HepG2 (cell line): ENCODE data around the gene NFKBIL1. TPM values are rescaled to one million over a fixed set of nuclear protein-coding genes. Genes with fewer than 3 reads are reported as not detected.
A peak's percentile ranks its signal among the peaks of the same experiment; 100 is the strongest.

Experiments
- CENPT ChIP-seq: sonication (generic); formaldehyde crosslinking; IDR thresholded peaks from 2 replicates; pipeline ENCODE4 v1.8.0; 2022; ENCODE audit warnings: low read depth, mild to moderate bottlenecking, moderate library complexity, missing genetic modification reagents
- CREB1 ChIP-seq, 2 experiments: fragments of 450-650 bp in 1 of 2; IDR thresholded peaks; 2 replicates each; pipeline ENCODE4 v1.6.1; 2016 to 2017; ENCODE audit warnings: control low read depth in 1 of 2, mild to moderate bottlenecking in 1 of 2, missing compliant biosample characterization in 1 of 2, missing genetic modification characterization in 1 of 2
- FOXK1 ChIP-seq: sonication (generic); formaldehyde crosslinking; IDR thresholded peaks from 2 replicates; pipeline ENCODE4 v1.4.0; 2020; ENCODE audit warnings: low read depth, missing genetic modification reagents, borderline replicate concordance
- HDAC1 ChIP-seq: sonication (generic); formaldehyde crosslinking; IDR thresholded peaks from 2 replicates; pipeline ENCODE4 v1.5.1; 2020; ENCODE audit warnings: mild to moderate bottlenecking, missing genetic modification reagents
- IRX3 ChIP-seq: sonication (generic); formaldehyde crosslinking; IDR thresholded peaks from 2 replicates; pipeline ENCODE4 v1.8.1; 2023; ENCODE audit warnings: mild to moderate bottlenecking, low read depth, missing genetic modification reagents, borderline replicate concordance
- KAT7 ChIP-seq: IDR thresholded peaks from 2 replicates; pipeline ENCODE4 v1.6.1; 2018; ENCODE audit warnings: borderline replicate concordance, missing compliant biosample characterization
- KLF6 ChIP-seq: IDR thresholded peaks from 2 replicates; pipeline ENCODE4 v1.8.0; 2016; ENCODE audit warnings: missing biosample characterization, missing genetic modification reagents
- NFKB2 ChIP-seq: sonication (generic); formaldehyde crosslinking; IDR thresholded peaks from 2 replicates; pipeline ENCODE4 v1.4.0; 2020; ENCODE audit warnings: missing genetic modification reagents, borderline replicate concordance
- NR2F6 ChIP-seq, 2 experiments: IDR thresholded peaks; 2 replicates each; pipeline ENCODE4 v1.6.1; 2016; ENCODE audit warnings: antibody characterized with exemption in 1 of 2, mild to moderate bottlenecking in 1 of 2
- PTBP1 ChIP-seq: fragments of 200-400 bp; formaldehyde crosslinking; IDR thresholded peaks from 2 replicates; pipeline ENCODE4 v1.6.1; 2018; ENCODE audit warnings: low read length, low read depth; ENCODE audit not compliant: poor library complexity, severe bottlenecking
- SIN3B ChIP-seq: fragments of 150-350 bp; IDR thresholded peaks from 2 replicates; pipeline ENCODE4 v1.6.1; 2014; ENCODE audit warnings: low read length
- SP4 ChIP-seq: sonication (generic); formaldehyde crosslinking; IDR thresholded peaks from 2 replicates; pipeline ENCODE4 v1.8.1; 2023; ENCODE audit warnings: mild to moderate bottlenecking, missing genetic modification reagents
- SP5 ChIP-seq: IDR thresholded peaks from 2 replicates; pipeline ENCODE4 v1.6.1; 2016; ENCODE audit warnings: low read depth, borderline replicate concordance
- STAT5B ChIP-seq: sonication (generic); formaldehyde crosslinking; IDR thresholded peaks from 2 replicates; pipeline ENCODE4 v1.4.0; 2020; ENCODE audit warnings: missing genetic modification reagents
- TAF1 ChIP-seq: sonication (generic); formaldehyde crosslinking; IDR thresholded peaks from 2 replicates; pipeline ENCODE4 v1.4.0; 2020; ENCODE audit warnings: missing genetic modification reagents
- YEATS2 ChIP-seq: sonication (generic); formaldehyde crosslinking; IDR thresholded peaks from 2 replicates; pipeline ENCODE4 v1.4.0; 2020; ENCODE audit warnings: missing genetic modification reagents, borderline replicate concordance
- ZEB1 ChIP-seq: IDR thresholded peaks from 2 replicates; pipeline ENCODE4 v1.6.1; 2012; ENCODE audit warnings: mild to moderate bottlenecking, low read depth, inconsistent platforms; ENCODE audit not compliant: insufficient replicate concordance
- ZFYVE20 ChIP-seq: sonication (generic); formaldehyde crosslinking; IDR thresholded peaks from 2 replicates; pipeline ENCODE4 v1.8.0; 2023; ENCODE audit warnings: low read depth, mild to moderate bottlenecking, moderate library complexity, missing genetic modification reagents, borderline replicate concordance
- ZNF230 ChIP-seq: sonication (generic); formaldehyde crosslinking; IDR thresholded peaks from 2 replicates; pipeline ENCODE4 v1.4.0; 2020; ENCODE audit warnings: mild to moderate bottlenecking, missing genetic modification reagents
- ZNF317 ChIP-seq: sonication (generic); formaldehyde crosslinking; IDR thresholded peaks from 2 replicates; pipeline ENCODE4 v1.5.0; 2020; ENCODE audit warnings: mild to moderate bottlenecking, missing genetic modification reagents
- ZNF720 ChIP-seq: sonication (generic); formaldehyde crosslinking; IDR thresholded peaks from 2 replicates; pipeline ENCODE4 v1.4.0; 2020; ENCODE audit warnings: missing genetic modification reagents
- ZSCAN9 ChIP-seq: IDR thresholded peaks from 2 replicates; pipeline ENCODE4 v1.6.1; 2016; ENCODE audit warnings: borderline replicate concordance
- polyA plus RNA-seq, 8 experiments: library from polyadenylated mRNA; depleted of rRNA in 3 of 8; stranded (reverse) in 7 of 8; unstranded in 1 of 8; fragments of >200 nt; fragmentation: Illumina TruSeq in 4 of 8; extraction: Trizol in 4 of 8; gene quantifications; 2 replicates each; pipeline versions ENCODE4 v1.2.1 to v1.2.3, GENCODE V29; 2011 to 2016; ENCODE audit warnings: low read depth in 4 of 8, missing spikeins in 1 of 8, mixed read lengths in 1 of 8; ENCODE audit not compliant: insufficient read depth in 1 of 8
- total RNA-seq, 5 experiments: library from RNA; depleted of rRNA; stranded (reverse); fragments of >200 nt; fragmentation: Illumina TruSeq; extraction: Trizol; gene quantifications; 2 replicates each; pipeline ENCODE4 v1.2.3, GENCODE V29; 2016; ENCODE audit warnings: low read depth in 1 of 5
- TF ChIP-seq, protein P1 (sequence below): sonication (generic); formaldehyde crosslinking; conservative IDR thresholded peaks from 2 replicates; pipeline ENCODE4 v1.4.0; 2020; ENCODE audit warnings: missing genetic modification reagents

Gene NFKBIL1
- total and polyA plus RNA-seq, 2 of the 13 experiments (the other 11 are each of a cell fraction or from before 2014, with no cell fraction given) = 9.7 to 19.5 TPM

DNA sequence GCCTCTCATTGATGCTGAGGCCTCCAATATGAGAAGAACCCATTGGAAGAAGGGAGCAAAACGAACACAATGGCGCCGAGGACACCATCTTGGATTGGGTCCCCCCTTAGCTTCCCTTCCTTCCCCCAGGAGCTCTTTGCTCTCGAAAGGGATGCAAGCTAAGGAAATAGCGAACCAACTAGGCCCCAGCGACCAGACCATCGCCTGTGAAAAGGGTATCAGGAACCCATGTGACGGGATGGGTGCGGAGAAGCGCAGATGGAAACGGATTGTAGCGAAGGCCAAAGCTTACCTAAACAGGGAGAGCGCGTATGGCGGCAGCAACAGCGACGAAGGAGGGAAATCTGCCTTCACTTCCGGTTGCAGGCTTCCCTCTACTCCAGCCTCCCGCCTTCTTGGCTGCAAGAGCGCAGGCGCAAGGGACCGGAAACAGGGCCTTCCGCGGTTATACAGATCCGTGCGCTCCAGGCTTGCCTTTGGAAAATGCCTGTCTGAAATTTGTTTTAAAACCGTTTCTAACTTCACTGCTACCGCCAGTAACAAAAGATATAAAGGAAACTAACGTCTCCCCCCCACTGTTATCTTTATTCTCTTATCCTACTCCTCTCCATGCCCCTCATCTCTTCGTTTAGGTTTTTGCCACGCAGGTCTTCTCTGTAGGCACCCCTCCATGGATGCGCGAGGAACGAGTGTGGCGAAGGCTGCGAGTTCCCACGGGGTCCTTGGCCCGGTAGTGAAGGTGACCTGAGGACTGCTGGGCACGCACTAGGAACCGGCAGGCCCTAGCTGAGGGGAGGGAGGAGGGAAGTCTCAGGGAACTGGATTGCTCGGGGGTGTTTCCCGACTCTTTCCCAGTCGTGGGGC lies 5.5 kb upstream of the NFKBIL1 start, which contains the start of gene DDX39B (continued):
- TF ChIP-seq SP5 (CRISPR knock-in tag) (peak; percentile 44; the same call in 1 of the 2 replicates), TAF1 (CRISPR knock-in tag) (peak; percentile 100), FOXK1 (CRISPR knock-in tag) (peak; percentile 72), CREB1 (IDR thresholded peaks at IDR 0.05) (peak; percentile 54), CREB1 (CRISPR knock-in tag; IDR thresholded peaks at IDR 0.05) (peak; percentile 77; the same call in 1 of the 2 replicates), ZFYVE20 (CRISPR knock-in tag) (0 out of 2 replicates have a peak, but pooled peaks have one; percentile 46), NR2F6 (IDR thresholded peaks at IDR 0.05) (peak; percentile 12; the same call in 1 of the 2 replicates), NR2F6 (CRISPR knock-in tag; IDR thresholded peaks at IDR 0.05) (peak; percentile 56), ZSCAN9 (CRISPR knock-in tag) (peak; percentile 78; the same call in 1 of the 2 replicates), ZNF230 (CRISPR knock-in tag) (peak; percentile 21; the same call in 1 of the 2 replicates), ZEB1 (peak; percentile 74), PTBP1 (no peak), STAT5B (CRISPR knock-in tag) (peak; percentile 86; the same call in 1 of the 2 replicates), KAT7 (CRISPR knock-in tag) (peak; percentile 78), NFKB2 (CRISPR knock-in tag) (peak; percentile 94), ZNF317 (CRISPR knock-in tag) (peak; percentile 57; the same call in 1 of the 2 replicates), HDAC1 (peak; percentile 85), SIN3B (peak; percentile 50; the same call in 1 of the 2 replicates), ZNF720 (peak; percentile 84), IRX3 (CRISPR knock-in tag) (no peak; the same call in 1 of the 2 replicates), YEATS2 (CRISPR knock-in tag) (peak; percentile 100), KLF6 (peak; percentile 93), CENPT (CRISPR knock-in tag) (peak; percentile 27; the same call in 1 of the 2 replicates), SP4 (peak; percentile 78)
- TF ChIP-seq, protein P1, sequence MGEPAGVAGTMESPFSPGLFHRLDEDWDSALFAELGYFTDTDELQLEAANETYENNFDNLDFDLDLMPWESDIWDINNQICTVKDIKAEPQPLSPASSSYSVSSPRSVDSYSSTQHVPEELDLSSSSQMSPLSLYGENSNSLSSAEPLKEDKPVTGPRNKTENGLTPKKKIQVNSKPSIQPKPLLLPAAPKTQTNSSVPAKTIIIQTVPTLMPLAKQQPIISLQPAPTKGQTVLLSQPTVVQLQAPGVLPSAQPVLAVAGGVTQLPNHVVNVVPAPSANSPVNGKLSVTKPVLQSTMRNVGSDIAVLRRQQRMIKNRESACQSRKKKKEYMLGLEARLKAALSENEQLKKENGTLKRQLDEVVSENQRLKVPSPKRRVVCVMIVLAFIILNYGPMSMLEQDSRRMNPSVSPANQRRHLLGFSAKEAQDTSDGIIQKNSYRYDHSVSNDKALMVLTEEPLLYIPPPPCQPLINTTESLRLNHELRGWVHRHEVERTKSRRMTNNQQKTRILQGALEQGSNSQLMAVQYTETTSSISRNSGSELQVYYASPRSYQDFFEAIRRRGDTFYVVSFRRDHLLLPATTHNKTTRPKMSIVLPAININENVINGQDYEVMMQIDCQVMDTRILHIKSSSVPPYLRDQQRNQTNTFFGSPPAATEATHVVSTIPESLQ = peak; percentile 43; the same call in 1 of the 2 replicates
